HG03558 (cell line): ENCODE results near the gene TARM1.

Source experiments
- ATAC-seq: cut with Tn5 transposase; IDR thresholded peaks from one replicate; pipeline ENCODE4 v1.9.1; 2021; ENCODE audit warnings: moderate number of reproducible peaks; ENCODE audit not compliant: unreplicated experiment; ENCODE audit errors: extremely low read depth

Gene TARM1

GRCh38 chr19:54081032-54081431 lies at the start of gene TARM1:
TSS of gene TARM1 (minus strand) at chr19:54081365. CDS start at chr19:54081340, 25 bp downstream.
- ATAC-seq: no peak

- no peak for ATAC-seq
Measured at GRCh38 chr19:54129617-54129996, 48.4 kb upstream of the TARM1 start.

GRCh38 chr19:54128796-54129616 lies 47.8 kb upstream of the TARM1 start:
- no peak for ATAC-seq

- no peak for ATAC-seq
Measured at GRCh38 chr19:54128441-54128725, 47.2 kb upstream of the TARM1 start.

- no peak for ATAC-seq
Measured at GRCh38 chr19:54127688-54128440, 46.7 kb upstream of the TARM1 start.

- no peak for ATAC-seq
Measured at GRCh38 chr19:54125713-54126112, 44.5 kb upstream of the TARM1 start.

- ATAC-seq: no peak
Measured at GRCh38 chr19:54124393-54124792, 43.2 kb upstream of the TARM1 start.

GRCh38 chr19:54123682-54124081 lies 42.5 kb upstream of the TARM1 start:
- no peak for ATAC-seq

GRCh38 chr19:54121259-54121658 lies 40.1 kb upstream of the TARM1 start:
- ATAC-seq: no peak

GRCh38 chr19:54115109-54116063 lies 34.2 kb upstream of the TARM1 start, which contains the start of the genes PRPF31 and TFPT:
TSS of gene PRPF31 (plus strand) at chr19:54115754. CDS start at chr19:54118279, 2,525 bp downstream.
TSS of gene TFPT (minus strand) at chr19:54115657. CDS start at chr19:54115269, 388 bp downstream.
- peak; percentile 69 for ATAC-seq

GRCh38 chr19:54114340-54115108 lies 33.4 kb upstream of the TARM1 start:
- no peak for ATAC-seq

GRCh38 chr19:54109651-54110050 lies 28.5 kb upstream of the TARM1 start:
- no peak for ATAC-seq

- no peak for ATAC-seq
Measured at GRCh38 chr19:54108496-54108895, 27.3 kb upstream of the TARM1 start.

- no peak for ATAC-seq
Measured at GRCh38 chr19:54107876-54108490, 26.8 kb upstream of the TARM1 start.

GRCh38 chr19:54106716-54107115 lies 25.6 kb upstream of the TARM1 start:
- ATAC-seq: no peak

- no peak for ATAC-seq
Measured at GRCh38 chr19:54105796-54106195, 24.6 kb upstream of the TARM1 start.

- ATAC-seq: no peak
Measured at GRCh38 chr19:54104998-54105715, 24.0 kb upstream of the TARM1 start.

GRCh38 chr19:54102421-54103169 lies 21.4 kb upstream of the TARM1 start, which contains the start of gene NDUFA3:
TSS of gene NDUFA3 (plus strand) at chr19:54102855. CDS start at chr19:54102879, 24 bp downstream.
- ATAC-seq: peak; percentile 96
